C4-2B (cell line): ENCODE results near the gene CYTH4.

Experiments
- CTCF ChIP-seq: fragments of 450-650 bp; conservative IDR thresholded peaks from 2 replicates; pipeline ENCODE4 v1.5.1; 2017; ENCODE audit warnings: mild to moderate bottlenecking
- ZFX ChIP-seq: fragments of 450-650 bp; IDR thresholded peaks from 2 replicates; pipeline ENCODE4 v1.6.1; 2017

- TF ChIP-seq CTCF (no peak), ZFX (no peak)
Observed at GRCh38 chr22:37335806-37336199, 53.5 kb downstream of the CYTH4 start.
